Breast epithelium (tissue), 4 donors: ENCODE results near the gene CHST8. TPM values are rescaled to one million over a fixed set of nuclear protein-coding genes. Genes with fewer than 3 reads are reported as not detected.
A peak's percentile ranks its signal among the peaks of the same experiment; 100 is the strongest.

Source experiments
- DNase-seq, 2 donors: peaks; one replicate each; pipeline ENCODE4 v3.0.0-alpha.2; 2019; ENCODE audit warnings: low spot score in 2 of 2
- H3K27ac ChIP-seq, 2 donors: fragments of 200-600 bp; sonication (generic) in 1 of 2; one replicate each; pipeline ENCODE4 v1.5.1; 2016 to 2019; ENCODE audit warnings: mild to moderate bottlenecking in 1 of 2
- H3K27me3 ChIP-seq, 2 donors: fragments of 200-600 bp; sonication (generic) in 1 of 2; one replicate each; pipeline versions ENCODE4 v1.5.1 to v1.6.0; 2017 to 2019; ENCODE audit warnings: control low read depth in 1 of 2, mild to moderate bottlenecking in 1 of 2
- H3K36me3 ChIP-seq: fragments of 200-600 bp; one replicate; pipeline ENCODE4 v1.5.1; 2019
- H3K4me1 ChIP-seq, 2 donors: fragments of 200-600 bp; sonication (generic); one replicate each; pipeline ENCODE4 v1.5.1; 2016 to 2019; ENCODE audit warnings: control low read depth in 1 of 2
- H3K4me3 ChIP-seq, 3 donors: fragments of 200-600 bp; sonication (generic); 1 replicate in 2 of 3; 2 replicates in 1 of 3; pipeline ENCODE4 v1.5.1; 2016 to 2019; ENCODE audit warnings: mild to moderate bottlenecking in 3 of 3, moderate library complexity in 2 of 3
- H3K9me3 ChIP-seq, 2 donors: fragments of 200-600 bp; sonication (generic) in 1 of 2; one replicate each; pipeline ENCODE4 v1.5.1; 2016 to 2019; ENCODE audit warnings: control low read depth in 1 of 2
- POLR2A ChIP-seq: fragments of 450-650 bp; IDR thresholded peaks from one replicate; pipeline ENCODE4 v1.6.1; 2016; ENCODE audit warnings: antibody characterized with exemption, mild to moderate bottlenecking, moderate library complexity
- POLR2AphosphoS5 ChIP-seq, 3 donors: sonication (generic); formaldehyde crosslinking; IDR thresholded peaks; one replicate each; pipeline ENCODE4 v1.6.1; 2017; ENCODE audit warnings: antibody characterized with exemption in 3 of 3
- intact Hi-C: fragments of 100-400 bp; cut with DNase I; formaldehyde crosslinking; loops from one replicate; pipeline ENCODE4 v1.15.1; 2023; ENCODE audit warnings: low total_unique reads
- total RNA-seq, 3 donors: library from RNA; depleted of rRNA; stranded (reverse); fragments of >200 nt; gene quantifications; one replicate each; pipeline ENCODE4 v1.1.0, GENCODE V29; 2016
- TF ChIP-seq, protein P1 (sequence below), 3 donors: fragments of 450-650 bp; IDR thresholded peaks; one replicate each; pipeline ENCODE4 v1.5.1; 2016 to 2017; ENCODE audit warnings: antibody characterized with exemption in 3 of 3, mild to moderate bottlenecking in 3 of 3, moderate library complexity in 3 of 3

CHST8 gene
- total RNA-seq, 3 donors from 2014 or later = 0.16 to 14.1 (median 1.6) TPM

DNA sequence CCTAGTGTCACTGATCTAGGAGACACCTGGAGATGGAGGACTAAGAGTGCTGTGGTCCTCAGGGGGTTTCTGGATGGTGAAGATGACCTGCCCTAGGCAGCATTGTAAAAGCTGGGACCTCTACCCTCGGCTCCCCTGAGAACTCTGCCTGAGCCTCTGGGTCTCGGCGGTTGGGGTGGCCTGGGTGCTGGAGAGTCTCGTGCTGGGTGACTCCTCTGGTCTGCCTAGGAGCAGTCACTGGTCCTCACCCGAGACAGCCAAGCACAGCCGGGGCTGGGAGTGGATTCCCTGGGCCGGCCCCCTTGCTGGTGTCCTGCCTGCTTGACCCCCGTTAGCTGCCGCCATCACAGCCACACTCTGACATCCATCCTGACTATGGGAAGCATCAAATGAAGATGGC, 181.6 kb downstream of the CHST8 start:
- TF ChIP-seq, protein P1, sequence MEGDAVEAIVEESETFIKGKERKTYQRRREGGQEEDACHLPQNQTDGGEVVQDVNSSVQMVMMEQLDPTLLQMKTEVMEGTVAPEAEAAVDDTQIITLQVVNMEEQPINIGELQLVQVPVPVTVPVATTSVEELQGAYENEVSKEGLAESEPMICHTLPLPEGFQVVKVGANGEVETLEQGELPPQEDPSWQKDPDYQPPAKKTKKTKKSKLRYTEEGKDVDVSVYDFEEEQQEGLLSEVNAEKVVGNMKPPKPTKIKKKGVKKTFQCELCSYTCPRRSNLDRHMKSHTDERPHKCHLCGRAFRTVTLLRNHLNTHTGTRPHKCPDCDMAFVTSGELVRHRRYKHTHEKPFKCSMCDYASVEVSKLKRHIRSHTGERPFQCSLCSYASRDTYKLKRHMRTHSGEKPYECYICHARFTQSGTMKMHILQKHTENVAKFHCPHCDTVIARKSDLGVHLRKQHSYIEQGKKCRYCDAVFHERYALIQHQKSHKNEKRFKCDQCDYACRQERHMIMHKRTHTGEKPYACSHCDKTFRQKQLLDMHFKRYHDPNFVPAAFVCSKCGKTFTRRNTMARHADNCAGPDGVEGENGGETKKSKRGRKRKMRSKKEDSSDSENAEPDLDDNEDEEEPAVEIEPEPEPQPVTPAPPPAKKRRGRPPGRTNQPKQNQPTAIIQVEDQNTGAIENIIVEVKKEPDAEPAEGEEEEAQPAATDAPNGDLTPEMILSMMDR (IDR thresholded peaks at IDR 0.05) = no peak
- no peak for TF ChIP-seq POLR2AphosphoS5 (IDR thresholded peaks at IDR 0.05)
- no peak for TF ChIP-seq POLR2A
- intact Hi-C loops = no loop called here
- Histone ChIP-seq H3K9me3 (no peaks in the 10 kb centered on the region), H3K4me1 (no peaks in the 10 kb centered on the region), H3K27me3 (no peaks in the 10 kb centered on the region), H3K27ac (no peak overlapping the region), H3K4me3 (no peak overlapping the region), H3K36me3 (no peaks in the 10 kb centered on the region)
- no peak for DNase-seq

DNA sequence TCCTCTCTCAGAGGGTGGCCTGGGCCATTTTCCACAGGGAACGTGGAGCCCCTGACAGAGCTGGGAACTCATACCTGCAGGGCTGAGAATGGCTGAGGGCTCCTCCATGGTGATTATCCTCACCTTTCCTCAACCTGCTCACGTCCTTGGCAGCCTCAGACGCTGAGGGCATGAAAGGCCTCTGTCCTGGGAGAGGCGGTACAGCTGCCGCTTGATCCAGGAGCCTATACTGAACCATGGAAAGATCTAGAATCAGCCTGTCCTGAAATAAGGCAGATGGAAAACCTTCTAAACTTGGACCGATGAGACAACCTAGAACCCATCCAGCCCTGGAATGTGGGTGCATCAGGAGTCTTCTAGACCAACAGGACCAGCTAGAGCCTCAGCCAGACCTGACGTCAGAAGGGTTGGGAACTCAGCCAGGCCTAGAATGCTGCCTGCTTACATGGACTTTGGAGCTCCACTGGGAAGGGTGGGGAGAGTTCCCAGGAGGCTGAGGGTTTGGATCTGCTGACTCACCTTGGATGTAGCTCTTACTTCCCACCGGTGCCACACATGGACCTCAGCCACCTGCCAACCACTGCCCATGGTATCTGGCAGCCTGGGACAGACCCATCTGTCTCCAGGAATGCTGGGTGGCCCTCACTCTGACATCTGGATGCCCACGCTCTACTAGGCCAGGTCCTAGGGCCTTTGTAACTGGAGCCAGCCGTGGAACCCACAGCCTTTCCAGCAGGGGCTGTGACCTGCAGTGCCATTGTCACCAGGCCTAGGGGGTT, 182.5 kb downstream of the CHST8 start:
- peak in 1 of 2 donors; percentile 52 for DNase-seq
- H3K9me3 ChIP-seq = no peaks in the 10 kb centered on the region
- intact Hi-C loops = no loop called here
- TF ChIP-seq, protein P1 (IDR thresholded peaks at IDR 0.05) = no peak
- TF ChIP-seq POLR2AphosphoS5 (IDR thresholded peaks at IDR 0.05) = no peak
- no peak for TF ChIP-seq POLR2A
- no peak overlapping the region for H3K4me3 ChIP-seq
- H3K27me3 ChIP-seq = no peaks in the 10 kb centered on the region
- no peaks in the 10 kb centered on the region for H3K36me3 ChIP-seq
- H3K4me1 ChIP-seq = no peaks in the 10 kb centered on the region
- H3K27ac ChIP-seq = peak overlapping the region in 1 of 2 donors; percentile 4

- Histone ChIP-seq H3K9me3 (no peaks in the 10 kb centered on the region), H3K4me3 (no peak overlapping the region), H3K27me3 (no peaks in the 10 kb centered on the region), H3K4me1 (no peaks in the 10 kb centered on the region), H3K36me3 (no peaks in the 10 kb centered on the region), H3K27ac (no peak overlapping the region)
- no peak for DNase-seq
- TF ChIP-seq, protein P1 (IDR thresholded peaks at IDR 0.05) = no peak
- TF ChIP-seq POLR2A (no peak), POLR2AphosphoS5 (IDR thresholded peaks at IDR 0.05) (no peak)
- intact Hi-C loops = no loop called here
Observed at GRCh38 chr19:33805313-33805712, 183.6 kb downstream of the CHST8 start.

GRCh38 chr19:33805840-33806433, 184.2 kb downstream of the CHST8 start:
- no peaks in the 10 kb centered on the region for H3K4me1 ChIP-seq

More at GRCh38 chr19:33805840-33806433, 184.2 kb downstream of the CHST8 start:
- Histone ChIP-seq H3K9me3 (no peaks in the 10 kb centered on the region), H3K36me3 (no peaks in the 10 kb centered on the region), H3K27me3 (no peaks in the 10 kb centered on the region), H3K27ac (no peak overlapping the region), H3K4me3 (no peak overlapping the region)
- TF ChIP-seq, protein P1 (IDR thresholded peaks at IDR 0.05) = no peak
- TF ChIP-seq POLR2A (no peak), POLR2AphosphoS5 (IDR thresholded peaks at IDR 0.05) (no peak)
- intact Hi-C loops = no loop called here
- DNase-seq = no peak
